GM12891 (cell line): Measurements from ENCODE around the gene DPP10.

Source experiments
- DNase-seq: peaks from one replicate; pipeline ENCODE4 v3.0.0; 2011; ENCODE audit warnings: low spot score; ENCODE audit not compliant: insufficient read length
- FAIRE-seq: peaks from 2 replicates; lab custom pipeline; 2011; peaks lifted over from hg19 to GRCh38; lab: Jason Lieb, UNC
- PAX5 ChIP-seq: IDR thresholded peaks from 2 replicates; pipeline ENCODE4 v1.6.1; 2011; ENCODE audit warnings: low read length, moderate library complexity, mild to moderate bottlenecking; ENCODE audit not compliant: insufficient read depth, severe bottlenecking
- POLR2A ChIP-seq: IDR thresholded peaks from 2 replicates; pipeline ENCODE4 v1.6.1; 2011; ENCODE audit warnings: low read depth, low read length, control low read depth
- POLR2AphosphoS5 ChIP-seq: IDR thresholded peaks from 2 replicates; pipeline ENCODE4 v1.6.1; 2011; ENCODE audit warnings: low read depth, low read length, control low read depth
- POU2F2 ChIP-seq: IDR thresholded peaks from 2 replicates; pipeline ENCODE4 v1.6.1; 2011; ENCODE audit warnings: low read depth, mild to moderate bottlenecking, control low read depth, low read length, moderate library complexity
- SPI1 ChIP-seq: IDR thresholded peaks from 2 replicates; pipeline ENCODE4 v1.6.1; 2011; ENCODE audit warnings: low read depth, low read length, control low read depth
- TAF1 ChIP-seq: IDR thresholded peaks from 2 replicates; pipeline ENCODE4 v1.6.1; 2011; ENCODE audit warnings: low read depth, low read length, control low read depth

Gene DPP10

GRCh38 chr2:114810092-114810491 lies 367.7 kb downstream of the DPP10 start:
- DNase-seq (no peak), FAIRE-seq (no peak)
- TF ChIP-seq POLR2AphosphoS5 (no peak), POLR2A (no peak), POU2F2 (no peak)

GRCh38 chr2:114812261-114812660 lies 369.8 kb downstream of the DPP10 start:
- no peak for FAIRE-seq
- no peak for DNase-seq
- TF ChIP-seq TAF1 (no peak), PAX5 (no peak), POU2F2 (no peak), SPI1 (no peak), POLR2AphosphoS5 (no peak), POLR2A (no peak)

GRCh38 chr2:114814355-114814754 lies 371.9 kb downstream of the DPP10 start:
- FAIRE-seq: no peak
- DNase-seq: no peak

GRCh38 chr2:114821055-114821454 lies 378.6 kb downstream of the DPP10 start:
- FAIRE-seq (no peak), DNase-seq (no peak)
- TF ChIP-seq POU2F2 (no peak), POLR2A (no peak)

More at GRCh38 chr2:114814355-114814754, 371.9 kb downstream of the DPP10 start:
- TF ChIP-seq PAX5 (no peak), TAF1 (no peak), POLR2A (no peak), POU2F2 (no peak), SPI1 (no peak), POLR2AphosphoS5 (no peak)

- TF ChIP-seq POLR2A (no peak), POLR2AphosphoS5 (no peak), PAX5 (no peak), SPI1 (no peak), TAF1 (no peak), POU2F2 (no peak)
- FAIRE-seq (no peak), DNase-seq (no peak)
These were observed 401.5 kb downstream of the DPP10 start for GRCh38 chr2:114843963-114844362.

- FAIRE-seq: no peak
- no peak for TF ChIP-seq POU2F2
- TF ChIP-seq TAF1: no peak
- no peak for TF ChIP-seq POLR2A
- TF ChIP-seq PAX5: no peak
- no peak for TF ChIP-seq SPI1
- no peak for TF ChIP-seq POLR2AphosphoS5
- no peak for DNase-seq
These were observed 414.8 kb downstream of the DPP10 start for GRCh38 chr2:114857196-114857595.

- FAIRE-seq (no peak), DNase-seq (no peak)
- TF ChIP-seq TAF1 (no peak), POLR2AphosphoS5 (no peak), POLR2A (no peak), POU2F2 (no peak), PAX5 (no peak), SPI1 (no peak)
These were observed 417.5 kb downstream of the DPP10 start for GRCh38 chr2:114859726-114860510.

GRCh38 chr2:114862243-114862642 lies 419.8 kb downstream of the DPP10 start:
- FAIRE-seq (no peak), DNase-seq (no peak)
- no peak for TF ChIP-seq SPI1
- no peak for TF ChIP-seq POLR2AphosphoS5
- TF ChIP-seq TAF1: no peak
- no peak for TF ChIP-seq POU2F2
- no peak for TF ChIP-seq PAX5
- no peak for TF ChIP-seq POLR2A

- TF ChIP-seq PAX5 (no peak), SPI1 (no peak), POU2F2 (no peak), POLR2AphosphoS5 (no peak), TAF1 (no peak), POLR2A (no peak)
- FAIRE-seq: no peak
- no peak for DNase-seq
These were observed 422.5 kb downstream of the DPP10 start for GRCh38 chr2:114864901-114865300.

- TF ChIP-seq POU2F2 (no peak), POLR2A (no peak), POLR2AphosphoS5 (no peak), TAF1 (no peak), PAX5 (no peak), SPI1 (no peak)
- FAIRE-seq (no peak), DNase-seq (no peak)
These were observed 437.6 kb downstream of the DPP10 start for GRCh38 chr2:114880046-114880445.
